ENCODE results near the gene CDON.

- TF ChIP-seq CTCF (IDR thresholded peaks at IDR 0.05; ENCODE audit: borderline replicate concordance, extremely low read depth, low read length, poor library complexity, severe bottlenecking), result no peak
- peak; percentile 24 for TF ChIP-seq EZH2 (IDR thresholded peaks at IDR 0.05; ENCODE audit: borderline replicate concordance, low read depth, low read length, severe bottlenecking)
These were observed 152.3 kb downstream of the CDON start for GRCh38 chr11:125910226-125910849.

All from DND-41 (cell line).